Mesothelial cell of epicardium (in vitro differentiated cells): Measurements from ENCODE around the gene PLD5. TPM values are rescaled to one million over a fixed set of nuclear protein-coding genes. Genes with fewer than 3 reads are reported as not detected.
"Not testable (repeated sequence)": the region's sequence is repeated elsewhere in the genome, so short reads cannot be mapped to it uniquely, and the experiment has no call there.

Source experiments
- DNase-seq, 2 experiments: peaks; one replicate each; pipeline ENCODE4 v3.0.0; 2021; ENCODE audit warnings: low spot score in 2 of 2; ENCODE audit not compliant: unreplicated experiment in 2 of 2
- H3K27ac Mint-ChIP-seq: 2 replicates; pipeline ENCODE4 v1.8.0; 2021; ENCODE audit warnings: mixed read lengths
- H3K27me3 Mint-ChIP-seq: 2 replicates; pipeline ENCODE4 v1.8.0; 2021; ENCODE audit warnings: low read depth, mixed read lengths
- H3K36me3 Mint-ChIP-seq: 2 replicates; pipeline ENCODE4 v1.8.0; 2021; ENCODE audit warnings: mixed read lengths
- H3K4me1 Mint-ChIP-seq: 2 replicates; pipeline ENCODE4 v1.8.0; 2021; ENCODE audit warnings: mixed read lengths
- H3K4me3 Mint-ChIP-seq: 2 replicates; pipeline ENCODE4 v1.8.0; 2021; ENCODE audit warnings: mild to moderate bottlenecking, moderate library complexity, mixed read lengths
- H3K9me3 Mint-ChIP-seq: 2 replicates; pipeline ENCODE4 v1.8.0; 2021; ENCODE audit warnings: mixed read lengths
- total RNA-seq: library from RNA; stranded (reverse); gene quantifications from 3 replicates; pipeline ENCODE4 v1.2.1, GENCODE V29; 2021
- TF ChIP-seq, protein P1 (sequence below): fragments of 200-600 bp; sonication (generic); IDR thresholded peaks from one replicate; pipeline ENCODE4 v1.5.0; 2021; ENCODE audit warnings: antibody characterized with exemption; ENCODE audit not compliant: unreplicated experiment

PLD5 gene
- total RNA-seq, 1 donor from 2014 or later = 4.3 TPM

DNA sequence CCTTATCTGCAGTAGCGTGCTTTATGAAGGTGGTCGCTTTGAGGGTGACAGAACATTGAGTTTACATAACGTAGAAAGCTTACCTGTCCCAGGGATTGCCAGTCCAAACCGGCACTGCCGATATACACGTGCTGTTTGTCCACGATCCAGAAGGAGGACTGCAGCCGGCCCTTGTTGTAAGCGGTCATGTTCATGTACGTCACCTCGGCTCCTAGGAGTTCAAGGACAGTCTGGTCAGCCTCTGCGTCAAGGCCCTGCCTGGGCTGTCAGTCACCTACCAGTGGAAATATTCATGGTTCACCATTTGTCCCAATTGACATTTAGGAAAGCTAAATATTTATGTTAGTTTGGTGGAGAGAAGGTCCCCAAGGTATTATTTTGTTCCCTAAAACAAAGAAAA lies 304.6 kb downstream of the PLD5 start:
- DNase-seq = no peak
- TF ChIP-seq, protein P1, sequence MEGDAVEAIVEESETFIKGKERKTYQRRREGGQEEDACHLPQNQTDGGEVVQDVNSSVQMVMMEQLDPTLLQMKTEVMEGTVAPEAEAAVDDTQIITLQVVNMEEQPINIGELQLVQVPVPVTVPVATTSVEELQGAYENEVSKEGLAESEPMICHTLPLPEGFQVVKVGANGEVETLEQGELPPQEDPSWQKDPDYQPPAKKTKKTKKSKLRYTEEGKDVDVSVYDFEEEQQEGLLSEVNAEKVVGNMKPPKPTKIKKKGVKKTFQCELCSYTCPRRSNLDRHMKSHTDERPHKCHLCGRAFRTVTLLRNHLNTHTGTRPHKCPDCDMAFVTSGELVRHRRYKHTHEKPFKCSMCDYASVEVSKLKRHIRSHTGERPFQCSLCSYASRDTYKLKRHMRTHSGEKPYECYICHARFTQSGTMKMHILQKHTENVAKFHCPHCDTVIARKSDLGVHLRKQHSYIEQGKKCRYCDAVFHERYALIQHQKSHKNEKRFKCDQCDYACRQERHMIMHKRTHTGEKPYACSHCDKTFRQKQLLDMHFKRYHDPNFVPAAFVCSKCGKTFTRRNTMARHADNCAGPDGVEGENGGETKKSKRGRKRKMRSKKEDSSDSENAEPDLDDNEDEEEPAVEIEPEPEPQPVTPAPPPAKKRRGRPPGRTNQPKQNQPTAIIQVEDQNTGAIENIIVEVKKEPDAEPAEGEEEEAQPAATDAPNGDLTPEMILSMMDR = no peak
- Mint-ChIP-seq H3K4me3 (no peak overlapping the region), H3K9me3 (peaks cover 21% of the 10 kb centered on the region), H3K36me3 (peaks cover 10% of the 10 kb centered on the region), H3K4me1 (no peaks in the 10 kb centered on the region), H3K27ac (no peak overlapping the region), H3K27me3 (no peaks in the 10 kb centered on the region)

DNA sequence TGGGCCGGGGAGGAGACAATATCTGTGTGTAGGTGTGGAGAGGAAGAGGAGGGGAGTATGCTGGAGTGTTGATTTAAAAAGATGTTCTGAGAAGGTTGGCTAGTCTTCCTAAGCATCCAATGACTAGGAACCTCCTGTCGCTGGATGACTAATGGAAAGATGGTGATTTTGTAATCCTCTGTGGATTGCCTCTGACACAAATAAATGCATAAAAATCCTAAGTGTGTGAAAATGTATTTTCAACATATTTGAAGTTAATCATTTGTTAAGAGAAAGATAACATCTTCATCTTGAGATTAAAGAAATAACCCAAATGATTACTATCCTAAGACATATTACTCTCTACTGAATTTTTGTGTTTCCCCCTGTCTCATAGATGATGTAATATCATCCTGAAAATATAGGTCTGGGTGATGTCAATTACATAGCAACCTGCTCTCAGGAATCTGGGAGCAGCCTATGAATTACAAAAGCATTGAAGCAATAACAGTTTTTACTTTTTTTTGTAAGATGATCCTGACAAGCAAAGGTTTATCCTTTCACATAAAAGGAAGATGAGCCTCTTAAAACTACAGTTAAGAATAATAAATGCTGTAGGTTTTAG lies 305.1 kb downstream of the PLD5 start:
- TF ChIP-seq, protein P1 = no peak
- Mint-ChIP-seq H3K9me3 (peaks cover 23% of the 10 kb centered on the region), H3K36me3 (peaks cover 11% of the 10 kb centered on the region), H3K4me1 (no peaks in the 10 kb centered on the region), H3K4me3 (no peak overlapping the region), H3K27ac (no peak overlapping the region), H3K27me3 (no peaks in the 10 kb centered on the region)
- no peak for DNase-seq

DNA sequence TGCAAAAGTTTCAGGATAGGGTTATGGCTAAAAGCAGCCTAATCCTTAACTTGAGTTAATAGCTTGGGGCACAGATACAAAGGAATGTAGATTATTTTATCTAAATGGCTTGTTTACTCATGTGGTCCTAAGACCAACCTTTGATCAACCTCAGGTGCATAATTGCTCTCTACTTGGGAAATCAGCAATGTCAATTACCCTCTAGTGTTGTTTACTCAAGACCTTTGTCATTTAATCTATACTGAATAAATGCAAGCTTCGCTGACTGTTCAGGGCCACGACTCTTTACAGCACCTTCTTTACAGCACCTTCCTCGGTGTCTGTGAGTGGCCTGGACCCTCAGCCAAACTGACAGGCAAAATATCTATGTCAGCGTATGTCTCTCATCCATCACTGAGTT lies 308.1 kb downstream of the PLD5 start:
- Mint-ChIP-seq H3K4me1 (peaks cover 6% of the 10 kb centered on the region), H3K27me3 (no peaks in the 10 kb centered on the region), H3K27ac (no peak overlapping the region), H3K4me3 (no peak overlapping the region), H3K36me3 (peaks cover 11% of the 10 kb centered on the region), H3K9me3 (peaks cover 31% of the 10 kb centered on the region)
- TF ChIP-seq, protein P1 = no peak
- DNase-seq = no peak

DNA sequence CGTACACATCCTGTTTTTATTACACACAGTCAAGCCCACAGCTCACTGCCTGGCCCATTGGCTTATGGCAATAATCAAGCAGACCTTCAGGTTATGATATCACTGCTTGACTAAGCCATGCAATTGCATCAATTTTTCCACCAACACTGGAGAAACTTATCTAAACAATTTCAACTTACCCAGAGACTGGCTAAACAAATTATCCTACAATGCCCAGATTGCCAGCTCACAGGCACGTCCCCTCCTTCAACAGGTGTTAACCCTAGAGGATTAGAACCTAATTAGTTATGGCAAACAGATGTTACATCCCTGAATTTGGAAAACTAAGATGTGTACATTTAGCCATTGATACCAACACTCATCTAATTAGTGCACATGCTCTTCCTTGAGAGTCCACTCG lies 310.0 kb downstream of the PLD5 start:
- H3K27ac Mint-ChIP-seq, H3K4me3 Mint-ChIP-seq, H3K27me3 Mint-ChIP-seq, DNase-seq: not testable (repeated sequence)
- peaks cover 31% of the 10 kb centered on the region for H3K9me3 Mint-ChIP-seq
- peaks cover 11% of the 10 kb centered on the region for H3K4me1 Mint-ChIP-seq
- H3K36me3 Mint-ChIP-seq = peaks cover 11% of the 10 kb centered on the region

DNA sequence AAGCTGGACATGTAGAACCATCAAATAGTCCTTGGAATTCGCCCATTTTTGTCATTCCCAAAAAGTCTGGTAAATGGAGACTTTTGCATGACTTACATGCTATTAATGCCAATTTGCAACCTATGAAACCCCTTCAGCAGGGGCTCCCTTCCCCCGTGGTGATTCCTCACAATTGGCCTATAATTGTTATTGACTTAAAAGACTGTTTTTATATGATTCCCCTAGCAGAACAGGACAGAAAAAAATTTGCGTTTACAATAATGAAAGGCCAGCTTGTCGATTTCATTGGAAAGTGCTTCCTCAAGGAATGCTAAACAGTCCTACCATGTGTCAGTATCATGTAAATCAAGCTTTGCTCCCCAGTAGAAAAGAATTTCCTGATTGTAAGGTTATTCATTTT lies 311.5 kb downstream of the PLD5 start:
- Mint-ChIP-seq H3K9me3 (peaks cover 31% of the 10 kb centered on the region), H3K36me3 (peaks cover 11% of the 10 kb centered on the region), H3K4me1 (peaks cover 11% of the 10 kb centered on the region)
- not testable (repeated sequence) for H3K27me3 Mint-ChIP-seq, H3K4me3 Mint-ChIP-seq, DNase-seq, H3K27ac Mint-ChIP-seq

DNA sequence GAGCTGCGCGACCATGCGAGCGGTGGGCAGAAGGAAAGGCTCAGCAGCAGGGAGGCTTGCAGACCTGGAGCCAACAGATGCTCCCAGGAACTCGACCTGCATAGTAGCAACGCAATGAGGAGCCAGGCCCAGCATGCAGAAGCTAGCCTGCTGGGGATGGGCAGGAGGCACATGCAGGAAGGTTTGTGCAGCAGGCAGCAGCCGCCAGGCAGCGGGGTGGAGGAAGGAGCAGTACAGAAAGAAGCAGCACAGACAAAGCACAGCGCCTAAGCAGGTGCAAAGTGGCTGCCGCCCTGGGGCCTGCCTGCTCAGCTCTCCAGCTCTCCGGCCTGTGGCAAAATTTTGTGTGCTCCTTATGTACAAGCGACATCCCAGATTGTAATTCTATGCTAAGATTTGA lies 312.1 kb downstream of the PLD5 start:
- H3K27ac Mint-ChIP-seq = no peak overlapping the region
- TF ChIP-seq, protein P1 = no peak
- peaks cover 11% of the 10 kb centered on the region for H3K4me1 Mint-ChIP-seq
- H3K4me3 Mint-ChIP-seq = no peak overlapping the region
- DNase-seq = no peak
- no peaks in the 10 kb centered on the region for H3K27me3 Mint-ChIP-seq
- peaks cover 29% of the 10 kb centered on the region for H3K9me3 Mint-ChIP-seq
- H3K36me3 Mint-ChIP-seq = peaks cover 11% of the 10 kb centered on the region
